ENCODE data around the gene ACP4.
"Not testable (repeated sequence)": the region's sequence is repeated elsewhere in the genome, so short reads cannot be mapped to it uniquely, and the experiment has no call there.

ACP4 gene

DNA sequence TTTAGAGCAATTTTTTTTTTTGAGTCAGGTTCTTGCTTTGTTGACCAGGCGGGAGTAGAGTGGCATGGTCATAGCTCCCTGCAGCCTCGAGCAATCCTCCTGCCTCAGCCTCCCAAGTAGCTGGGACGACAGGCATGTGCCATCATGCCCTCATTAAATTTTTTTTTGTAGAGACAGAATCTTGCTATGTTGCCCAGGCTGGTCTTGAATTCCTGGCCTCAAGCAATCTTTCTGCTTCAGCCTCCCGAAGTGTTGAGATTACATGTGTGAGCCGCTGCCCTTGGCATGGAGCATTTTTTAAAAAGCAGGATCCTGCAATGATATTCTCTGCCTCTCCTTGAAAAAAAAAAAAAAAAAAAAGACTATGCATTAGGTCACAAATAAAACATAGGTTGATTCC lies 14.1 kb upstream of the ACP4 start:
- no peak for DNase-seq (ENCODE audit: low read depth in 2 of 3, low spot score in 1 of 3)

DNA sequence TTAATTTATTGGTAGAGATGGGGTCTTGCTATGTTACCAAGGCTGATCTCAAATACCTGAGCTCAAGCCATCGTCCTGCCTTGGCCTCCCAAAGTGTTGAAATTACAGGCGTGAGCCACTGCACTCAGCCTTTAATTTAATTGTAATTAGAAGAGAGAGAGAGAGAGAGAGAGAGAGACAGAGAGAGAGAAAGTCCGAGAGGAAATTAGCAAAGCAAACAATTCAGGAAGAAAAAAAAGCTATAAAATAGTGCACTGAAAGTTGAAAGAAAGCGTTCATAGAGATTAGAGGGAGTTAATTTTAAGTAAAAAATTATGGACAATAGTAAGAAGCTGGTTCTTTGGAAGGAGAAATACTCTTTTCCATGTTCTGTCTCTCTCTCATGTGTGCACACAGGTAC lies 13.0 kb upstream of the ACP4 start:
- DNase-seq (ENCODE audit: low read depth in 2 of 3, low spot score in 1 of 3) = no peak

DNA sequence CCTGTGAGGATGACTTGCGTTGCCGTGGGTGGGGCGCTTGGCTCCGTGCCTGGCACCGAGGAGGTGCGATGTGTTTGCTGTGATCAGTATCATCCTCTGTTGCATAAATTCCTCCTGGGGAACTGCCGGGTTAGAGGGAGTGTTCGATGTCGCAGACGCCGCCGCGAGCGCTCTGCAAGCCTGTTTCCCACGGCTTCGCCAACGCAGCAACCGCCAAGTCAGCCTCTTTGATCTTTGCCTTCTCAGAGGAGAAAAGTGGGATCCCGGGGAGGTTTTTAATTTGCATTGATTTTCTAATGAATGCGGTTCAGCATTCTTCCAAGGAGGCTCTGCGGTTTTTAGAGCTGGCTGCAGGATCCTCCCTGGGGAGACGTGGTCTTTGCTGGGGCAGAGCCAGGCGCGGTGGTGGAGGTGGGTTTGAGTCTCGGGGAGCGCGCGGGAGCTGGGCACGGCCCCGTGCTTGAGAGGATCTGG lies 12.3 kb upstream of the ACP4 start:
- DNase-seq (ENCODE audit: low read depth in 2 of 3, low spot score in 1 of 3) = no peak

DNA sequence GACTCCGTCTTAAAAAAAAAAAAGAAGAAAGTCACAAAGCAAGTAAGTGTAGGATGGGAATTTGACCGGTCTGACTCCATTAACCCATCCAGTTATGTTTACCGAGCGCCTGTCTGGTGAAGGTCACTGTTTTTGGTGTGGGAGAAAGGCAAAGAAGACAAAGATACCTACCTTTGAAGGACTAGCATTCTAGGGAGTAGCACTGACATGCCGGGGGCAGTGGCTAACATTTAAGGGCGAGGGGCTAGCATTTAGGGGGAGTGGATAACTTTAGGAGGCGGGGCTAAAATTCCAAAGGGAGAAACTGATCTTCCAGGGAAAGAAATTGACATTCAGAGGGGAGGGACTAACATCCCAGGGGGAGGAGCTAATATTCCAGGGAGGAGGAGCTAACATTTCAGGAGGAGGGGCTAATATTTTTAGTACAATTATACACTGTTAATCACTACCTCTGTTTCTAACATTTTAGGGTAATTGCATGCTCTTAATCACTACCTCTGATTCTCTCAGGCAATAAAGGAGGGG lies 11.2 kb upstream of the ACP4 start:
- no peak for DNase-seq (ENCODE audit: low read depth in 2 of 3, low spot score in 1 of 3)

DNA sequence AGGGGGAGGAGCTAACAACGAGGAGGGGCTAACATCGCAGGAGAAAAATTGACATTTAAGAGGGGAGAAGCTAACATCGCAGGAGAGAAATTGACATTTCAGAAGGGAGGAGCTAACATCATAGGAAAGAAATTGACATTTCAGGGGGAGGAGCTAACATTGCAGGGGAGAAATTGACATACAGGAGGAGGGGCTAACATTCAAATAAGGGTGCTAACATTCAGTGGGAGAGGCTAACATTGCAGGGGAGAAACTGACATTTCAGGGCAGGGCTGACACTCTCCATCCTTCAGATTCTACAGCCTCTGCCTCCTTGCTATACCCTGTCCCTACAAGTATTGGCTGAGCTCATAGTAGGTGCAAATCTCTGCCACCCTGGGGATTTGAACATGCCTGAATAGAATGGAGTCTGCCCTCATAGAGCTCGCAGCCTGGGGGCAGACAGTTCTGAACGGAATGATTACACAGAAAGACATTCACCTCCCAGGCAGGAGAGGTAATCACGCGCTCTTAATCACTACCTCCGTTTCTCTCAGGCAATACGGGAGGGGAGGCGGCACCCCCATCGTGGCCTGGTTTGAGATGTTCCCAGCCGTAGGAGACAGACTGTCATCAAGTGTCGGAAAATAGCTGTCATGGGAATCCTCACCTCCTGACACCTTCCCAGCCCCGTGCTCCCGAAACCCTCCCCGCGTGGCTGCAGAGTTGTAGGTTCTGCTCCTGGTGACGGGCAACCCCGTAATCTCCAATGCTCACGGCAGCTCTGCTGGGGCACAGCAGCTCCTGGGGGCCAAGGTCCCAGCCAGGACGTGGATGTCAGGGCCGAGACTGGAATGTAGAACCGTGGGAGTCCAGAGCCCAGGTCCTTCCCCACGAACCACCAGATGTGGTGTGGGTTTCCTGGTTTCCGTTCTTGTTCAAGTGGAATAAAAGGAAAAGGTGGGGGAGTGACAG lies 10.4 kb upstream of the ACP4 start:
- DNase-seq (ENCODE audit: low read depth in 2 of 3, low spot score in 1 of 3) = no peak

DNA sequence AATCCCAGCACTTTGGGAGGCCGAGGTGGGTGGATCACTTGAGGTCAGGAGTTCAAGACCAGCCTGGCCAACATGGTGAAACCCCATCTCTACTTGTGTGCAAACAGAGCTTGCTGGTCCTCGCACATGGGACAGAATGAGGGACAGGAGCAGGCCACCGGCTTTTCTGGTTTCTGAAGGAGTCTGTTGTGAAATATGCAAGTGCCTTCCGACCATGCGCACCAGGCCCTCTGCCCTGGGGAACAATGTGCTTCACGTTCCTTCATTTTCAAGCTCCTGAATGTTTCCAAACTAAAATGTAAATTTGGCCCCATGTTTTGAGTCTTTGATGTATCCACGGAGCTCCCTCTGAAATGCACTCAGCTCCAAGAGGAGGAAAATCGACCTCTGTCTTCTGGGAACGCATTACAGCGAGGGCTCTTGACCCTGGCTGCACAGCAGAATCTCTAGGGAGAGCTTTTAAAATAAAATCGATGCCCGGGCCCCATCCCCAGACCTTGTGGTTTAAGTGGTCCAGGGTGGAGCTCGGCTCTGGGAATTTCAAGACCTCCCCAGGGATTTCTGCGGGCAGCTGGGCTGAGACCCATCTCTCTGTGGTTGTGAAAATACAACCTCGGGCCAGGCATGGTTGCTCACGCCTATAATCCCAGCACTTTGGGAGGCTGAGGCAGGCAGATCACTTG lies 9.3 kb upstream of the ACP4 start:
- no peak for DNase-seq (ENCODE audit: low read depth in 2 of 3, low spot score in 1 of 3)

DNA sequence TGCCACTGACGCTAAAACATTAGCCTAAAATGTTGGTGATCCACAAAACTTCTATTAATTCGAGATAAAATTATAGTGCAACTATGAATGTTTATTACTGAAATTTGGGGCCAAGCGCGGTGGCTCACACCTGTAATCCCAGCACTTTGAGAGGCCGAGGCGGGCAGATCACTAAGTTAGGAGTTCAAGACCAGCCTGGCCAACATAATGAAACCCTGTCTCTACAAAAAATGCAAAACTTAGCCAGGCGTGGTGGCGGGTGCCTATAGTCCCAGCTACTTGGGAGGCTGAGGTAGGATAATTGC lies 6.4 kb upstream of the ACP4 start:
- not testable (repeated sequence) for DNase-seq (ENCODE audit: low read depth in 2 of 3, low spot score in 1 of 3)

DNA sequence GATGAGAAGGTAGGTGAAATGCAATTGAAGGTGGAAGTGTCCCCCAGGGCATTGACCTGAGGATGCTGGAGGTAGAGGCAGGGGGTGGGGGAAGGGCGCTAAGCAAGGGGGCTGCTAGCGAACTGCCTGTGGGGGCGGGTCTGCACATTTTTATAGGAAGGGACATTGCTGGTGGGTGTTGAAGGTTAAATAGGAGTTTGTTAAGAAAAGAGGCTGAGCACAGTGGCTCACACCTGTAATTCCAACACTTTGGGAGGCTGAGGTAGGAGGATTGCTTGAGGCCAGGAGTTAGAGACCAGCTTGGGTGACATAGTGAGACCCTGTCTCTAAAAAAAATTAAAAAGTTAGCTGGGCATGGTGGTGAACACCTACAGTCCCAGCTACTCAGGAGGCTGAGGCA lies 5.5 kb upstream of the ACP4 start:
- no peak for DNase-seq (ENCODE audit: low read depth in 2 of 3, low spot score in 1 of 3)

DNA sequence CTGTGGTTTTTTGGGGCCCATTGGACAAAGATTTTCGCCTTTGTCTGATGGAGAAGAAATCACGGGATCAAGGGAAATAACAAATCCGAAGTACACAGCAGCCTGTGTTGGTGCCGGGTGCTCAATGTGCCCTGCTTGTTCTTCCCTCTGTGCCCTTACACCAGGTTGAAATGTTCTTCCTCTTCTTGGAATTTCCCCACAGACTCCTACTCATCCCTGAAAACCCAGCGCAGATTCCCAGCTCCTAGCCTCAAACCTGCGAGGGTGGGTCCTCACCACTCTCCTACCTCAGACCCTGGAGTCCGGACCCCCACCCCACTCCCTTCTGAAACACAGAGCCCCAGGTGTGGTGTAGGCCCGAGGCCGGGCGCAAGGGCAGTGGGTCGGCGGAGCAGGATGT lies 4.9 kb upstream of the ACP4 start:
- no peak for DNase-seq (ENCODE audit: low read depth in 2 of 3, low spot score in 1 of 3)

DNA sequence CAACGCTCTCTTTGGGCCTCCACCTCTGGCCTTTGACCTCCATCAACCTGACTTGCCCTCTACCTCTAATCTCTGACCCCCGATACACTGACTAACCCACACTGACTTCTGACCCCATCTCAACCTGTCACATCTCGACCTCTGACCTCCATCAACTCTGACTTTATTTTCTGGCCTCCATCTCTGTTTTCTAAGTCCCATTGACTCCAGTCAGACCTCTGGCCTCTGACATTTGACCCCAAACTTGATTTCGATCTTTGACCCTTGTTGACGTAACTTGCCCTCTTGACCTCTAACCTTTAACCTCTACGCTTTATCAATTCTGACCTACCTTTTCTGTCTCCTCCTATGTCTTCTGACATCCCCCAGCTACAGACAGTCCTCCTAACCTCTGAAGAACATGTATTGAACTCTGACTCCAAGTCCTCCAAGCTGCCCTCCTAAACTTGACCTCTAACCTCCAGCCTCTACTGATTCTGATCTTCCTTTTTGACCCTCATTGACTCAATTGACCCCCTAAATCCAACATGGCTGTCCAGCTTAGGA lies 780 bp downstream of the ACP4 start:
- DNase-seq (ENCODE audit: low read depth in 2 of 3, low spot score in 1 of 3) = no peak

DNA sequence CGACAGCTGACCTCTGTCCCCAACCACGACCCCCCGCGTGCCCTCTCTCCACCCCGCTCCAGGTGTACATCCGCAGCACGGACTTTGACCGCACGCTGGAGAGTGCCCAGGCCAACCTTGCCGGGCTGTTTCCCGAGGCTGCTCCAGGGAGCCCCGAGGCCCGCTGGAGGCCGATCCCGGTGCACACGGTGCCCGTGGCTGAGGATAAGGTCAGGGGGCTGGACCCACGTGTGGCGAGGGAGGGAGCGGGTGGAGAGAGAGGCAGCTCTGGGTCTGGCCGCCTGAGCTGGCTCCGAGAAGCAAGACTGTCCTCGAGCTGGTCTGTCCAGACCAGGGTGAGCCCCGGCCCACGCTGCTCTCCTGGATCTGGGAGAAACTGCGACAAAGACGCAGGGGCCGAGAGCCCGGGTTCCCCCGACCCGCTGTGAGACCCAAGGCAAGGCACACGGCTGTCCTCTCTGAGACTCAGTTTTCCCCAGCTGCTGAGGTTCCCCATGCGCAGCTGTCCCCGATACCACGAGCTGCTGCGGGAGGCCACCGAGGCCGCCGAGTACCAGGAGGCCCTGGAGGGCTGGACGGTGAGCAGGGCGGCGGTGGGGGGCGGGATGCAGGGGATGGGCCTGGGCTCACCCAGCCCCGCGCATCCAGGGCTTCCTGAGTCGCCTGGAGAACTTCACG lies 1.5 kb downstream of the ACP4 start:
- no peak for DNase-seq (ENCODE audit: low read depth in 2 of 3, low spot score in 1 of 3)

DNA sequence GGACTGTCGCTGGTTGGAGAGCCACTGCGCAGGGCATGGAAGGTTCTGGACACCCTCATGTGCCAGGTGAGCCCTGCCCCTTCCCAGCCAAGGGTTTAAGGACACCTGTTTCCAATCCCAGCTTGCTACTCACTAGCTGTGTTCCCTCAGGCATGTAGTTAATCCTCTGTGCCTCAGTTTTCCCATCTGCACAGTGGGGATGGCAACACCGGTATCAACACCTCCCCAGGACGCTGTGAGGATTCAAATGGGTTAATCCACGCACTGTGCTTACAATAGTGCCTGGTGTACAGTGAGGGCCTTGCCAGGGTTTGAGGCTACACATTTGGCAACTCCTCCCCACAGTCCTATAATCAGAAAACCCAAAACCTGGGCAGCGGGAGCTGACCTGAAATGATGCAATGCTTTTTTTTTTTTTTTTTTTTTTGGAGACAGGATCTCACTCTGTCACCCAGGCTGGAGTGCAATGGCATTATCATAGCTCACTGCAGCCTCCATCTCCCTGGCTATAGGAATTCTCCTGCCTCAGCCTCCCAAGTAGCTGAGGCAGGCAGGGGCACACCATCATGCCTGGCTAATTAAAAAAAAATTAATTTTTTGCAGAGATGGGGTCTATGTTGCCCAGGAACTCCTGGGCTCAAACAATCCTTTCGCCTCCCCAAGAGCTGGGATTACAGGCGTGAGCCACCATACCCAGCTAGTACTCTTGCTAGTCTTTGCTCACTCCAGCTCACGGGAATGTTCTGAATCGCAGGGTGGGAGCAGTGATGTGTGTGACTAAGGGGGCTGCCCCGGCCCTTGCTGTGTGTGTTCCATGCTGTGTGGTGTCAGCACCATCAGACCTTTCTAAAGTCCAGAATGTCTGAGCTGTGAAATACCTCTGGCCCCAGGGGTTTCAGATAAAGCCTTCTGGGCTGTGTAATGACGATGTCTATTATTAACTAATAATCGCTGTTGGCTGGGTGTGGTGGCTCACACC lies 2.3 kb downstream of the ACP4 start:
- DNase-seq (ENCODE audit: low read depth in 2 of 3, low spot score in 1 of 3) = no peak

DNA sequence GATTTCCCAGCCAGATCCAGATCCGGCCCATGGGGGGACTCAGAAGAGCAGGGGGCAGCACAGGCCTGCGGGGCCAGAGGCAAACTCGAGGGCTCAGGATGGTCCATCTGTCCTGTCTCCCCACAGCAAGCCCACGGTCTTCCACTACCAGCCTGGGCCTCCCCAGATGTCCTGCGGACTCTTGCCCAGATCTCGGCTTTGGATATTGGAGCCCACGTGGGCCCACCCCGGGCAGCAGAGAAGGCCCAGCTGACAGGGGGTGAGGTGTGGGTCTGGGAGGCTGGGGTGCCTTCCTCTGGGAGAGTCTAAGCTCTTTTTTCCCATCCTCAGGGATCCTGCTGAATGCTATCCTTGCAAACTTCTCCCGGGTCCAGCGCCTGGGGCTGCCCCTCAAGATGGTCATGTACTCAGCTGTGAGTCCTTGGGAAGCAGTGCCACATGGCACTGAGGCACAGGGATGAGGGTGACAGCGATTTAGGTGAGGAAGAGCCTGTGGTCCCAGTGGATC lies 3.4 kb downstream of the ACP4 start:
- DNase-seq (ENCODE audit: low read depth in 2 of 3, low spot score in 1 of 3) = no peak

DNA sequence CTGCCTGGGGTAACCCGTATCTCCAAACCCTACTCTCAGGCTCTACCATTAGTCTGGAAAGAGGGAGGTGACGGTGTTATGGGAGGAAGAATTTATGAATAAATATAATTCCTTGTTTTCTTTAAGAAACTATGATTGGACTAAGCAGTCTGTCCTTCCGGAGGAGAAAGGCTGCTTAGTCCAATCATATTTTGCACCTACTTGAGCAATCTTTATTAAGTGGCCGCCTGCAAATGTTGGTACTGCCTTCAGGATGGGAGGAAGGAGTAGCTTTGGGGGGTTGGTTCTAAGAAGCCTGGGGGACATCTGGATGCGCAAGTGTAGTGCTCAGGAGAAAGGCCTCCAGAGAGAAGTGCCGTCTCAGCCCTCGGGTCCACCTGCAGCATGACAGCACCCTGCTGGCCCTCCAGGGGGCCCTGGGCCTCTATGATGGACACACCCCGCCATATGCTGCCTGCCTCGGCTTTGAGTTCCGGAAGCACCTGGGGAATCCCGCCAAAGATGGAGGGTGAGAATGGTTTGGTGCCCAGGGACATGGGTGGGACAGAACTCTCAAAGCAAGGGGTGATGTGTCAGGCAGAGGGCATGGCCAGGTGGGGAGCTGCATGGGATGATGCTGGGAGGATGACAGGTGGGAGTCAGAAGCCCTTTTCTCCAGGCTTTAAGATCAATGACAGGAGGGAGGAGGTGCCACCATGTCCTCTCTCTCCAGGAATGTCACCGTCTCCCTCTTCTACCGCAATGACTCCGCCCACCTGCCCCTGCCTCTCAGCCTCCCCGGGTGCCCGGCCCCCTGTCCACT lies 4.1 kb downstream of the ACP4 start:
- no peak for DNase-seq (ENCODE audit: low read depth in 2 of 3, low spot score in 1 of 3)

DNA sequence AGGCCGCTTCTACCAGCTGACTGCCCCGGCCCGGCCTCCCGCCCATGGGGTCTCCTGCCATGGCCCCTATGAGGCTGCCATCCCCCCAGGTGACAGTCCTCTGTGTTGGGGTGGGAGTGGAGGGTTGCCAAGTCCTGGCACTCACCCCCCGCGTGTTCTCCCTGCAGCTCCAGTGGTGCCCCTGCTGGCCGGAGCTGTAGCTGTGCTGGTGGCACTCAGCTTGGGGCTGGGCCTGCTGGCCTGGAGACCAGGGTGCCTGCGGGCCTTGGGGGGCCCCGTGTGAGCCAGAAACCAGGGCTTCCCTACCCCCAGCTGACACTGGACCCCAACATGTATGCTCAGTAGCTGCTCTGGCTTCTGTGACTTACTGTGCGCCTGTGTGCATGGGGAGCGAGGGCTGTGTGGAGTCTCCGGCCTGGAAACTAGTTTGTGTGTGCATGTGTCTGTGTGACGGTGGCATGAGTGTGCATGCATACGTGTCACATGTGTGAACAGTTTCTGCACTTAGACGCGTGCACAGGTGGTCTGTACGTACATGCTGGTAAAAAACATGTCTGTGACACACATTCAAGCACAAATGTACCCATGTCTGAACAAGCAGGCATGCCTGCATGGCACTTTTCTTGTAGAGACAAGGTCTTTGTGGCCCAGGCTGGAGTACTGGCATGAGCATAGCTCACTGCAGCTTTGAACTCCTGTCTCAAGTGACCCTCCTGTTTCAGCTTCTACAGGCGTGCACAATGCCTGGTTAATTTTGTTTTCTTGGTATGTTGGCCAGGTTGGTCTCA lies 4.9 kb downstream of the ACP4 start:
- DNase-seq (ENCODE audit: low read depth in 2 of 3, low spot score in 1 of 3) = no peak

DNA sequence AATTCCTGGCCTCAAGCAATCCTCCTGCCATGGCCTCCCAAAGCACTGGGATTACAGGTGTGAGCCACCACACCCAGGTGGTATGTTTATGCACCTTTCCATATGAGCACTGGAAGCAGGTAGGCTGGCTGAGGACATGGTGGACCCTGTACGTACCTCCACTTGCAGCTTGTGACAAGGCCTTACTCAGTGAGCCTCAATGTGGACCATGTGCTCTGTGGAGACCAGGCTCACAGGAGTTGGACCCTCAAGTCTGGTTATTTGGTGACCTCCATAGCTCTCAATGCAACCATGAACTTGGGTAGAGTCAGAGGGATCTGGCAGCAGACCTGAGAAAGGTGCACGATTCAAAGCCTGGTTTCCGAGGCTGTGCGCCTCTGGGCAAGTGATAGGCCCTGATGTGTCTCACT lies 5.5 kb downstream of the ACP4 start:
- no peak for DNase-seq (ENCODE audit: low read depth in 2 of 3, low spot score in 1 of 3)

DNA sequence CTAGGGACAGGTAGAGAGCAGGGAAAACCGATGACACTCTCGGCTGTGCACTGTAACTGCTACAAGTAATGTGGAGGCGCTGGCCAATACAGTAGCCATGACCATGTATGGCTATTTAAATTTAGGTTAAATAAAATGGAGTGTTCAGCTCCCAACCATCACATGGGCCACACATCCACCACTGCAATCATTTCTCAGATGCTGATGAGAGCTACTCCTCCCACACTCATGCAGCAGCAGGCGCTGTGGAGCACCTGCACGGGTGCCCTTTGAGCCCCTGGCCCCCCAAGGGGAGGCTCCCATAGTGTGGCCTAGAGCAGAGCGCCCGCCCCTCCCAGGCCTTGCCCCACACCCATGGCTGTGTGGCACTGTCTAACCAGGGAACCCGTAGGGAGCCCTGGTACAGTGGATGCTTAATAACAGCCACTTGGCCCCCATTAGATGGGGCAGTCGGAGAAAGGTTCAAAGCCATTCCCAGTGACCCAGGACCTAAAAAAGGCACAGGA lies 6.0 kb downstream of the ACP4 start:
- no peak for DNase-seq (ENCODE audit: low read depth in 2 of 3, low spot score in 1 of 3)
